Common myeloid progenitor, CD34-positive (primary cell): Measurements from ENCODE around the gene OR5AR1. TPM values are rescaled to one million over a fixed set of nuclear protein-coding genes. Genes with fewer than 3 reads are reported as not detected.

Source experiments
- CTCF ChIA-PET: fragments of 350-600 bp; sonication (Branson Sonifier 250); formaldehyde crosslinking; loops from one replicate; lab custom pipeline; 2021; ENCODE audit warnings: antibody characterized with exemption; lab: Charles Lee
- POLR2A ChIA-PET: fragments of 350-600 bp; sonication (Branson Sonifier 250); formaldehyde crosslinking; loops from one replicate; lab custom pipeline; 2021; ENCODE audit warnings: antibody characterized with exemption; lab: Charles Lee
- DNase-seq, 3 donors: peaks; one replicate each; pipeline versions ENCODE4 v3.0.0 to v3.0.0-alpha.2; 2013
- H3K27ac ChIP-seq, 2 experiments: 1 replicate in 1 of 2; 2 replicates in 1 of 2; pipeline ENCODE4 v1.7.0; 2013; ENCODE audit warnings: inconsistent platforms in 2 of 2, low read length in 2 of 2, mild to moderate bottlenecking in 2 of 2, low read depth in 1 of 2, moderate library complexity in 1 of 2; ENCODE audit not compliant: severe bottlenecking in 2 of 2, insufficient read depth in 1 of 2, poor library complexity in 1 of 2
- H3K27me3 ChIP-seq, 5 experiments: replicated peaks in 2 of 5; 1 replicate in 3 of 5; 2 replicates in 2 of 5; pipeline versions ENCODE4 v1.6.1 to v1.7.0; 2013; ENCODE audit warnings: low read length in 4 of 5, mild to moderate bottlenecking in 2 of 5, moderate library complexity in 2 of 5, inconsistent platforms in 1 of 5; ENCODE audit not compliant: insufficient read depth in 5 of 5, control insufficient read depth in 4 of 5
- H3K36me3 ChIP-seq, 4 experiments: 1 replicate in 2 of 4; 2 replicates in 2 of 4; pipeline versions ENCODE4 v1.6.1 to v1.7.0; 2013; ENCODE audit warnings: low read length in 3 of 4, control low read depth in 1 of 4, mild to moderate bottlenecking in 1 of 4; ENCODE audit not compliant: control insufficient read depth in 4 of 4, insufficient read depth in 4 of 4
- H3K4me1 ChIP-seq, 4 experiments: 1 replicate in 3 of 4; 2 replicates in 1 of 4; pipeline versions ENCODE4 v1.6.1 to v1.7.1; 2013; ENCODE audit warnings: low read length in 3 of 4, mild to moderate bottlenecking in 3 of 4, control low read depth in 1 of 4, inconsistent platforms in 1 of 4, moderate library complexity in 1 of 4; ENCODE audit not compliant: control insufficient read depth in 4 of 4, insufficient read depth in 4 of 4; ENCODE audit errors: control extremely low read depth in 1 of 4
- H3K4me3 ChIP-seq, 7 experiments: 1 replicate in 4 of 7; 2 replicates in 3 of 7; pipeline versions ENCODE4 v1.5.1 to v1.7.0; 2013; ENCODE audit warnings: mild to moderate bottlenecking in 7 of 7, low read length in 6 of 7, moderate library complexity in 6 of 7, inconsistent platforms in 2 of 7, low read depth in 2 of 7, control low read depth in 1 of 7; ENCODE audit not compliant: insufficient read depth in 4 of 7, control insufficient read depth in 1 of 7; ENCODE audit errors: extremely low read depth in 1 of 7
- H3K9me3 ChIP-seq, 5 experiments: 1 replicate in 4 of 5; 2 replicates in 1 of 5; pipeline versions ENCODE4 v1.6.1 to v1.7.1; 2013; ENCODE audit warnings: low read length in 4 of 5, mild to moderate bottlenecking in 2 of 5, inconsistent platforms in 1 of 5, low read depth in 1 of 5, moderate library complexity in 1 of 5; ENCODE audit not compliant: control insufficient read depth in 4 of 5, insufficient read depth in 2 of 5; ENCODE audit errors: control extremely low read depth in 1 of 5
- WGBS: methylation state at CpG from one replicate; pipeline ENCODE4 v1.1.5; 2013; ENCODE audit not compliant: insufficient coverage; 5-methylcytosine and 5-hydroxymethylcytosine counted together
- polyA plus RNA-seq: library from polyadenylated mRNA; unstranded; fragments of 120-200 nt; gene quantifications from one replicate; pipeline ENCODE4 v1.2.1, GENCODE V29; 2013

OR5AR1 gene
- polyA plus RNA-seq: not detected

DNA sequence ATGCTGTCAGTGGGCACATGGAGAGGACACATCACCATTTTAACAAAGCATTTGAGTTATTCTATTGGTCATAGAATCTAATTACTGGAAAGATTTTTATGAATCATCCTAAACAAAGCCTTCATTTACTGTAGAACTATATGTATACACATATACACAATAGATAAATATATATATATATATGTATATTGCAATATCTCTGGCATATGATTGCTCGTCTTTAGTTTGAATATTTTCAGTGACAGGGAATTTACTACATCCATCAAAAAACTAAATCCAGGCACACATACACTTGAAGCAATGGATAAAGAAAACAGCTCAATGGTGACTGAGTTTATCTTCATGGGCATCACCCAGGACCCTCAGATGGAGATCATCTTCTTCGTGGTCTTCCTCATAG lies at the start of gene OR5AR1:
Gene OR5AR1, plus strand, starts transcription at position 301 of the 400 bp plus-strand sequence. Its CDS starts 0 bp downstream, at position 301.
- no peak within 1 kb of the TSS for H3K27ac ChIP-seq
- no peaks in the 10 kb centered on the region for H3K27me3 ChIP-seq
- H3K4me3 ChIP-seq: no peak within 1 kb of the TSS
- WGBS: no CpG with 5 or more reads among the region's 2 CpGs
- POLR2A ChIA-PET: no interaction called here
- H3K4me1 ChIP-seq: no peaks in the 10 kb centered on the region
- no peak for DNase-seq
- no peaks in the 10 kb centered on the region for H3K36me3 ChIP-seq
- CTCF ChIA-PET: no interaction called here
- H3K9me3 ChIP-seq: no peaks in the 10 kb centered on the region

DNA sequence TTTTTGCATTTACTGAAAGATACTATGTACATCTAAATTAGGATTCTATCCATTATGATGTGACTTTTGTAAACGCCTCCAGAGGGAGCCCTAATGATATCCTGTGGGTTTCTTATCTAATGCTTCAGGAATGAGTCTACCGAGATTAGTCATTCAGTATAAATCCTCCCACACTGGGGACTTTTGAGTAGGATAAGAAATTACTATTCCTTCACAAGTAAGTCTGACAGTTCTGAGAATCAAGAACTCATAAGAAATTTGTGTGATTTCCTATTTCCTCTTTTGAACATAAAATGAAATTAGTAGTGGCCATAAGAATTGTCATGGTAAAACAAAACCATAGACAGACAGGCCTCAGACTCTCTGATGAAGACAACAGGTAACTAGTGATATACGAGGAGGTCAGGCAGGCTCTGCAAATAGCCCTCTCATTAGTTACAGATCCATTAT lies 38.8 kb upstream of the OR5AR1 start:
- Histone ChIP-seq H3K9me3 (no peaks in the 10 kb centered on the region), H3K27me3 (no peaks in the 10 kb centered on the region), H3K4me1 (no peaks in the 10 kb centered on the region), H3K27ac (no peak overlapping the region), H3K4me3 (no peak overlapping the region), H3K36me3 (no peaks in the 10 kb centered on the region)
- peak; percentile 6 to 31 (median 30) for DNase-seq
- POLR2A ChIA-PET: no interaction called here
- CTCF ChIA-PET: no interaction called here
- 33% methylated on average over 1 of the region's 3 CpGs for WGBS

DNA sequence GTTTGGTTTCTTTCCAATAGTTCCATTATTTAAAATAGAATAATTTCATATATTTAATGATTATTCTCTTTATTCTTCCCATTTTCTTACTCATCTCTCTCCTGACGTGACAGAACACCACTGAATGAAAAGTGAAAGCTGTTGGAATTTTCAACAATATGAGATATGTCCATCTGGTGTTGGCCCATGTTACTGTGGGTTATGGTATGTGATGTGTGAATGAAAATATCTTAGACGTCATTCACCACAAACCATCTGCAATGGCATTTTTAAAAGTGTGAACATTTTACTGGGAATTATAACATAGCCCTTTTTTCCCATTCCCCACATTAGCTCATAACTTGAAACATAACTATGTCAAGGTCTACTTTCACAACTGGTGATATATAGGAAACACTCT lies 37.5 kb upstream of the OR5AR1 start:
- Histone ChIP-seq H3K4me3 (no peak overlapping the region), H3K27me3 (no peaks in the 10 kb centered on the region), H3K27ac (no peak overlapping the region), H3K4me1 (no peaks in the 10 kb centered on the region), H3K36me3 (no peaks in the 10 kb centered on the region), H3K9me3 (no peaks in the 10 kb centered on the region)
- no peak for DNase-seq
- ChIA-PET CTCF (no interaction called here), POLR2A (no interaction called here)
- WGBS: no CpG with 5 or more reads among the region's 2 CpGs

DNA sequence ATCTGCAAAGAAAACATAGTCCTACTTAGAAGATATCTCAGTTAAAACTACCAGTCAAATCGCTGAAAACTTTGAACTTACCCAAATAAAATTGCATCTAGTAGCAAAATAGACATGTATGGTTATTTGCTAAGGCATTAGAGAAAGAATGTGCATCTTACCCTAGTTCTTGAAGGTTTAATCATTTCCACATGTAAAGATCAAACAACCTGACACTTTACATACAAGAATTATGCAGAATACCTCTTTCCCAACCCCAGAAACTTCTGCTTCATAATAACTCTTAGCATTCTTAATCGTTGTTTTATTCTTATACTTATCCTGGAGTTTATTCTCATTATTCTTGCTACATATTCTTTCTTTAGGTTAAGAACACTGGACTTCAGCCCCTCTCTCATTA lies 31.2 kb upstream of the OR5AR1 start:
- 89% methylated on average over 1 of the region's 2 CpGs for WGBS
- Histone ChIP-seq H3K9me3 (no peaks in the 10 kb centered on the region), H3K4me3 (no peak overlapping the region), H3K4me1 (no peaks in the 10 kb centered on the region), H3K27me3 (no peaks in the 10 kb centered on the region), H3K27ac (no peak overlapping the region), H3K36me3 (no peaks in the 10 kb centered on the region)
- no peak for DNase-seq
- POLR2A ChIA-PET: no interaction called here
- CTCF ChIA-PET: no interaction called here

DNA sequence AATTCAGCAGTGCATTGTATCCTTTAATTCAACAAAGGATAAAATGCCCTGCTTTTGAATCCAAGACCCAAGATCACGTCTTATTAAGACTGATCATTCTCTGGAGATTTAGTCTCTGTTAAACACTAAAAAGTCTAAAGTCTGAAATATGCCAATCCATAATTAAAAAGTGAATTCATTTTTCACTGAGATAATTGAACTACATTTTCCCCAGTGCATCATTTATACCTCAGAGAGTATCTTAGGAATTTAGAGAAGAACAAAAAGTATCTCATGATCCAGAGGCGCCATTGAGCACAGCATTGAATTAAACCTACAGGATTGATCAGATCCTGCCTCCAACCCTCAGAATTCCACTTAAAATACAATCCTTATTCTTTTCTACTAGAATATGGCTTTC lies 26.6 kb upstream of the OR5AR1 start:
- Histone ChIP-seq H3K36me3 (no peaks in the 10 kb centered on the region), H3K4me1 (no peaks in the 10 kb centered on the region), H3K4me3 (no peak overlapping the region), H3K27ac (no peak overlapping the region), H3K27me3 (no peaks in the 10 kb centered on the region), H3K9me3 (no peaks in the 10 kb centered on the region)
- no CpG with 5 or more reads among the region's 2 CpGs for WGBS
- no peak for DNase-seq
- POLR2A ChIA-PET: no interaction called here
- CTCF ChIA-PET: no interaction called here

DNA sequence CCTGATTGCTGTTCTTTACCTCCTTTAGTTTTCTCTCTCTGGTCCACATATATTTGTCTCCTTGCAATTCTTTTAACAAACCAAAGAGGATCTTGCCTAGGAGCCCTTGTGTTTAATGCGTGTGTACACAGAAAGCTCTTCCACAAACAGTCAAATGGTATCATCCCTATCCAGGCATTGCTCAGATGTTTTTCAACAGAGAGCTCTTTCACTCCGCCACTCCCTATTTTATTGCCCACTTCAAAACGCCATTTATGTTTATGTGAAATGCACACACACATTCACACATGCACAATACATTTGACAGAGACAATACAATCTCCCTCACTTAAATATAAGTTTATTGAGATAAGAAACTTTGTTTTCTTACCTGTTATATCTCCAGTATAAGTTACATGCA lies 26.0 kb upstream of the OR5AR1 start:
- Histone ChIP-seq H3K4me1 (no peaks in the 10 kb centered on the region), H3K27me3 (no peaks in the 10 kb centered on the region), H3K27ac (no peak overlapping the region), H3K36me3 (no peaks in the 10 kb centered on the region), H3K9me3 (no peaks in the 10 kb centered on the region), H3K4me3 (no peak overlapping the region)
- 95% methylated on average over 2 of the region's 3 CpGs for WGBS
- CTCF ChIA-PET: no interaction called here
- no peak for DNase-seq
- POLR2A ChIA-PET: no interaction called here

GRCh38 chr11:56642339-56642738 lies 21.1 kb upstream of the OR5AR1 start, which contains the start of gene OR5AP2:
TSS of gene OR5AP2 (minus strand) at chr11:56642439. CDS start at chr11:56642439, 0 bp downstream.
- WGBS: 100% methylated on average over 1 of the region's 2 CpGs
- no peak within 1 kb of the TSS for H3K4me3 ChIP-seq
- H3K36me3 ChIP-seq: no peaks in the 10 kb centered on the region
- H3K4me1 ChIP-seq: no peaks in the 10 kb centered on the region
- POLR2A ChIA-PET: no interaction called here
- no peak within 1 kb of the TSS for H3K27ac ChIP-seq
- no peaks in the 10 kb centered on the region for H3K27me3 ChIP-seq
- CTCF ChIA-PET: interaction anchor here (1.2 kb wide), 1 partner anchor 25 kb away, joined by 3 read pairs; no protein-coding TSS in a partner anchor
- no peaks in the 10 kb centered on the region for H3K9me3 ChIP-seq
- no peak for DNase-seq
